OCI-LY7 (cell line): ENCODE data around the gene MAPK14.

Experiments used
- CTCF ChIP-seq: fragments of 200-600 bp; sonication (generic); conservative IDR thresholded peaks from 2 replicates; pipeline ENCODE4 v1.5.1; 2014; ENCODE audit warnings: mild to moderate bottlenecking, antibody characterized with exemption, low read length, moderate library complexity, mixed read lengths
- EZH2phosphoT487 ChIP-seq: fragments of 200-600 bp; sonication (generic); IDR thresholded peaks from 2 replicates; pipeline ENCODE4 v1.6.1; 2018; ENCODE audit warnings: low read depth, borderline replicate concordance, mild to moderate bottlenecking, mixed run types, antibody characterized with exemption, low read length, moderate library complexity, mixed read lengths

DNA sequence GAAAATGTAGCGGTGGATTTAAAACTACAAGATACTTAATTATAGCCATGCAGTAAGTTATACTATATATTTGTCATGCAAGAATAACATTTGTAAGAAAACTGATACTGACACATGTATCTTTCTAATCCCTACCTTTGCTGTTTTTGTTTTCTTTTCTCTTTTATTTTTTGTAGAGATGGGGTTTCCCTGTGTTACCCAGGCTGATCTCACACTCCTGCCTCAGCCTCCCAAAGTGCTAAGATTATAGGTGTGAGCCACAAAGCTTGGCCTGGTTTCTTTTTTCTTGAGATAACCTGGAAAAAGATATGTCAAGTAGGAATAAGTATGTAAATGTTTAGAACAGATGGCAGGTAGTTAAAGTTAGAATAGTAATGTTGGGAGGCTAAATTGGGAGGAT, 44.1 kb downstream of the MAPK14 start:
- TF ChIP-seq CTCF (no peak), EZH2phosphoT487 (no peak)
